Measurements from ENCODE around the gene TRDN.

The TRDN gene

DNA sequence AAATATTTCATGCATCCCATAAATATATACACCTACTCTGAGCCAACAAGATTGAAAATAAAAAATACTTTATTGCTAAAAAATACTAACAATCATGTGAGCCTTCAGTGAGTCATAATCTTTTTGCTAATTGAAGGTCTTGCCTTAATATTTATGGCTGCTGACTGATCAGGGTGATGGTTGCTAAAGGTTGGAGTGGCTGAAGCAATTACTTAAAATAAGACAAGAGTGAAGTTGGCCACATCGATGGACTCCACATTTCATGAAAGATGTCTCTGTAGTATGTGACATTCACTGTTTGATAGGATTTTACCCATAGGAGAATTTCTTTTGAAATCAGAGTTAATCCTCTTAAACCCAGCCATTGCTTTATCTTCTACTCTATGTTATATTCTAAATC, 11.1 kb downstream of the TRDN start:
- Histone ChIP-seq H4K20me1 (ENCODE audit: insufficient read depth, low read length) (no peaks in the 10 kb centered on the region), H3K9me2 (ENCODE audit: low read depth, low read length) (no peaks in the 10 kb centered on the region), H3K79me2 (ENCODE audit: insufficient read depth, low read length) (no peaks in the 10 kb centered on the region), H3F3A (ENCODE audit: insufficient read depth, low read length) (no peaks in the 10 kb centered on the region), H3K27ac (ENCODE audit: low read depth, low read length, poor library complexity, severe bottlenecking) (no peak overlapping the region), H3K36me3 (ENCODE audit: insufficient read depth, low read length) (no peaks in the 10 kb centered on the region), H3K9me3 (ENCODE audit: low read length) (no peaks in the 10 kb centered on the region), H3K4me1 (ENCODE audit: insufficient read depth, low read length, severe bottlenecking) (no peaks in the 10 kb centered on the region), H3K9ac (ENCODE audit: low read length) (no peak overlapping the region), H3K4me2 (ENCODE audit: low read length) (no peak overlapping the region), H3K27me3 (ENCODE audit: insufficient read depth, low read length) (no peaks in the 10 kb centered on the region), H2AFZ (ENCODE audit: low read length) (no peak overlapping the region), H3K4me3 (ENCODE audit: low read depth, low read length, poor library complexity, severe bottlenecking) (no peak overlapping the region)
- no peak for TF ChIP-seq EZH2 (IDR thresholded peaks at IDR 0.05; ENCODE audit: borderline replicate concordance, low read length)
- TF ChIP-seq, protein P1, sequence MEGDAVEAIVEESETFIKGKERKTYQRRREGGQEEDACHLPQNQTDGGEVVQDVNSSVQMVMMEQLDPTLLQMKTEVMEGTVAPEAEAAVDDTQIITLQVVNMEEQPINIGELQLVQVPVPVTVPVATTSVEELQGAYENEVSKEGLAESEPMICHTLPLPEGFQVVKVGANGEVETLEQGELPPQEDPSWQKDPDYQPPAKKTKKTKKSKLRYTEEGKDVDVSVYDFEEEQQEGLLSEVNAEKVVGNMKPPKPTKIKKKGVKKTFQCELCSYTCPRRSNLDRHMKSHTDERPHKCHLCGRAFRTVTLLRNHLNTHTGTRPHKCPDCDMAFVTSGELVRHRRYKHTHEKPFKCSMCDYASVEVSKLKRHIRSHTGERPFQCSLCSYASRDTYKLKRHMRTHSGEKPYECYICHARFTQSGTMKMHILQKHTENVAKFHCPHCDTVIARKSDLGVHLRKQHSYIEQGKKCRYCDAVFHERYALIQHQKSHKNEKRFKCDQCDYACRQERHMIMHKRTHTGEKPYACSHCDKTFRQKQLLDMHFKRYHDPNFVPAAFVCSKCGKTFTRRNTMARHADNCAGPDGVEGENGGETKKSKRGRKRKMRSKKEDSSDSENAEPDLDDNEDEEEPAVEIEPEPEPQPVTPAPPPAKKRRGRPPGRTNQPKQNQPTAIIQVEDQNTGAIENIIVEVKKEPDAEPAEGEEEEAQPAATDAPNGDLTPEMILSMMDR (IDR thresholded peaks at IDR 0.05; ENCODE audit: low read length) = no peak

DNA sequence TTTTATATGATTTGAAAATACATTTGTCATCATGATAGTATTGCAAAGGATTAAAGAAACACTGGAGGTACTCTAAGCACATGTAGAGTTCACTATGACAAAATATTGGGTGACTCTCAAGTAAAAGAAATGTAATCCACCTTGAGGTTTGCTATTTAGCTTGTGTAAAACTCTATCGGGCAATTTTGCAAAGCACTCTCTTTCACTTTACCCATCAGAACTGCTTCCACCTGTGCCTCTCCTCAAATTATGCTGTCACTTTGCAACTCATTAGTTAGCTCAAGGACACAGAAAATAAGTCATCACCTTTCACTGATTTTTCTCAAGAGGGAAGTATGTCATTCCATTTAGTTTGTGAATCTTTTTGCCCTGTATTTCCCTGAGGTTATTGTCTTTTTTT, 14.0 kb downstream of the TRDN start:
- H3K27ac ChIP-seq (ENCODE audit: low read depth, low read length, poor library complexity, severe bottlenecking) = no peak overlapping the region
- no peaks in the 10 kb centered on the region for H3K36me3 ChIP-seq (ENCODE audit: insufficient read depth, low read length)
- H3K4me2 ChIP-seq (ENCODE audit: low read length) = no peak overlapping the region
- H2AFZ ChIP-seq (ENCODE audit: low read length) = no peak overlapping the region
- TF ChIP-seq EZH2 (IDR thresholded peaks at IDR 0.05; ENCODE audit: borderline replicate concordance, low read length) = no peak
- TF ChIP-seq, protein P1 (IDR thresholded peaks at IDR 0.05; ENCODE audit: low read length) = no peak
- no peak overlapping the region for H3K4me3 ChIP-seq (ENCODE audit: low read depth, low read length, poor library complexity, severe bottlenecking)
- H3K9ac ChIP-seq (ENCODE audit: low read length) = no peak overlapping the region
- no peaks in the 10 kb centered on the region for H3K27me3 ChIP-seq (ENCODE audit: insufficient read depth, low read length)
- H3K79me2 ChIP-seq (ENCODE audit: insufficient read depth, low read length) = no peaks in the 10 kb centered on the region
- H3F3A ChIP-seq (ENCODE audit: insufficient read depth, low read length) = no peaks in the 10 kb centered on the region
- H3K9me3 ChIP-seq (ENCODE audit: low read length) = no peaks in the 10 kb centered on the region
- no peaks in the 10 kb centered on the region for H3K9me2 ChIP-seq (ENCODE audit: low read depth, low read length)
- H4K20me1 ChIP-seq (ENCODE audit: insufficient read depth, low read length) = no peaks in the 10 kb centered on the region
- no peaks in the 10 kb centered on the region for H3K4me1 ChIP-seq (ENCODE audit: insufficient read depth, low read length, severe bottlenecking)

DNA sequence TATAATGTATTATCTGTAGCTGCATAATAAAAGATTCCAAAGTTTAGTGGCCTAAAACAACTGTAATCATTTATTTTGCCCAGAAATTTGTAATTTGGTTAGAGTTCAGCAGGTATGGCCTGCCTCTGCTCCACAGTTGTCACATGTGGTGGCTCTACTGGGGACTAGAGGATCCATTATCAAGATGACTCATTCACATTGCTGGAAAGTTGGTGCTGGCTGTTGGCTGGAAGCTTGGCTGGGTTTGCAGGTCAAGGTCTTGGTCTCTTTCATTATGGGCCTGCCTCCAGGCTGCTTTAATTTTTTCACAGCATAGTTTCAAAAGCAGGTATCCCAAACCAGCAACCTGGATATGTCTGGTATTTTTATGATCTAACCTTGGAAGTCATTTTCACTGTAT, 17.6 kb downstream of the TRDN start:
- Histone ChIP-seq H3K9ac (ENCODE audit: low read length) (no peak overlapping the region), H3K4me2 (ENCODE audit: low read length) (no peak overlapping the region), H3K9me3 (ENCODE audit: low read length) (no peaks in the 10 kb centered on the region), H3K27me3 (ENCODE audit: insufficient read depth, low read length) (no peaks in the 10 kb centered on the region), H3K4me1 (ENCODE audit: insufficient read depth, low read length, severe bottlenecking) (no peaks in the 10 kb centered on the region), H3K9me2 (ENCODE audit: low read depth, low read length) (no peaks in the 10 kb centered on the region), H4K20me1 (ENCODE audit: insufficient read depth, low read length) (no peaks in the 10 kb centered on the region), H3K4me3 (ENCODE audit: low read depth, low read length, poor library complexity, severe bottlenecking) (no peak overlapping the region), H2AFZ (ENCODE audit: low read length) (no peak overlapping the region), H3K79me2 (ENCODE audit: insufficient read depth, low read length) (no peaks in the 10 kb centered on the region), H3K27ac (ENCODE audit: low read depth, low read length, poor library complexity, severe bottlenecking) (no peak overlapping the region), H3F3A (ENCODE audit: insufficient read depth, low read length) (no peaks in the 10 kb centered on the region), H3K36me3 (ENCODE audit: insufficient read depth, low read length) (no peaks in the 10 kb centered on the region)
- no peak for TF ChIP-seq EZH2 (IDR thresholded peaks at IDR 0.05; ENCODE audit: borderline replicate concordance, low read length)
- TF ChIP-seq, protein P1 (IDR thresholded peaks at IDR 0.05; ENCODE audit: low read length) = no peak
